NCI-H526 treated with DMSO at 0.1 percent for 48 hours (cell line): ENCODE data around the gene WNK2.

Experiments
- DNase-seq: peaks from one replicate; lab custom pipeline; 2025; lab: John Stamatoyannopoulos, UW

The WNK2 gene

GRCh38 chr9:93255494-93255867 is 71.5 kb downstream of the WNK2 start:
- no peak for DNase-seq

DNA sequence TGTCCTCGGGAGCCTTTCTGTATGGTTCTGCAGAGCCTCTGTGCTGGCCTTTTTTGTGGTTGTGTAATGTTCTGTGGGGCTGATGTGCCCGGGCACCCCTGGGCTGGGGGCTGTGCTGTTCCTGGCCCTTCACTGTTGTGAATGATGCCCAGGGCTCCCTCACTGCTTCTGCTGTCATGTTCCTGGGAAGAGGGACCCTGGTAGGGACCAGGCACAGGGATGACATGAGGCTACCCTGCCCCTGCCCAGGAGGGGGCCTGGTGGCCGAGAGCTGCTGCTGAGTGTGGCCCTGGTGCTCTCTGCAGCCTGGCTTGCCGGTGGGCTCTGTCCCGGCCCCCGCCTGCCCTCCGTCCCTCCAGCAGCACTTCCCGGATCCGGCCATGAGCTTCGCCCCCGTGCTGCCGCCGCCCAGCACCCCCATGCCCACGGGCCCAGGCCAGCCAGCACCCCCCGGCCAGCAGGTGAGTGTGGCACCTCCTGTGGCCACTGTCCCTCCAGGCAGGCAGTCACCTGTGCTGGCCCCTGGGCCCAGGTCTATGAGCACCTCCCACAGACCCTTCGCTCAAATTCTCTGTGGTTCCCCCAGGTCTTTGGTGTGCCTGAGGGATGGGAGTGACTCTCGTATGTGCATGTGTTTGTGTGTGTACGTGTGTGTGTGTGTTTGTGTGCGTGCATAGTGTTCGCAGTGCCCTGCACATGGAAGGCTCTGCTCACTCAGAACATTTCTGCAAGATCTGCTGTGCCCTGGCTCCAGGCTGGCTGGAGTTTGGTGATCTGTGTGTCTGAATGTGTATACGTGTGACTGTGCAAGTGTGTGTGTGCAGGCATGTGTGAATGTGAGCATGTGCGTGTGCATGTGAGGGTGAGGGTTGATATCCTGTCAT is 72.3 kb downstream of the WNK2 start:
- no peak for DNase-seq

DNA sequence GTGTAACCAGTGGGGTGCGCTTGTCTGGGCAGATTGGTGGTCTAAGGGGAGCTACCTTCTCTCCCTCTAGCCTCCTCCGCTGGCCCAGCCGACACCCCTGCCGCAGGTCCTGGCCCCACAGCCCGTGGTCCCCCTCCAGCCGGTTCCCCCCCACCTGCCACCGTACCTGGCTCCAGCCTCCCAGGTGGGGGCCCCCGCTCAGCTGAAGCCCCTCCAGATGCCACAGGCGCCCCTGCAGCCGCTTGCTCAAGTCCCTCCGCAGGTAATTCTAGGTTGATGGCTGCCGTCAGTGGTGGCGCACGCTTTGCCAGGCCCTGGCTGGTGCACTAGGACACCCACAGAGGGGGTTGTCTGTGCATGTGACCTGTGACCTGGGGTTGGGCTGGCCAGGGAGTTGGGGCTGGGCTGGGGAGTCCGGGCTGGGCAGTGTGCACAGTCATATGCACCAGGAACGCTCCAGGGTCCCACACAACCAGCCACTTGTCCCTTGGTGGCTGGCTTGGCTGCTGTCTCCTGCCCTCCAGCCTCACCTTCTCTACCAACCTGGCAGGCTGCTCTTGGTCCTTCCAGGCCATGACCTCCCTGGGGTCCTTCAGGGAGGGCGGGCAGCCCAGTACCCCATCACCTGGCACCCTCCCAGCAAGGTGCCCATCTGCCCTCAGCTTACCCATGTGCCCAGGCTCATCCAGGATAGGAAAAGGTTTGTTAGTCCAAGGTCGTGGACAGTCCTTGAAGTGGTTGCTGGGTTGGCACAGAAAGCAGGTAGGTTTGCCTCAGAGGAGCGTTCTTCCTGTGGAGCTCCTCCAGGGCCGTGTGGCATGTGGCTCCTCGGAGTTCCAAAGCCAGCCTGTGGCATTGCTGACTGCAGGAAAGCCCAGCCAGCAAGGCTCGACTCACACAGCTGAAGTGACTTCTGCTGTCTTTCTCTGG is 73.2 kb downstream of the WNK2 start:
- no peak for DNase-seq

GRCh38 chr9:93257808-93258331 is 73.9 kb downstream of the WNK2 start:
- DNase-seq = no peak

GRCh38 chr9:93258419-93258817 is 74.5 kb downstream of the WNK2 start:
- no peak for DNase-seq

GRCh38 chr9:93258818-93259489 is 75.0 kb downstream of the WNK2 start:
- DNase-seq = no peak

DNA sequence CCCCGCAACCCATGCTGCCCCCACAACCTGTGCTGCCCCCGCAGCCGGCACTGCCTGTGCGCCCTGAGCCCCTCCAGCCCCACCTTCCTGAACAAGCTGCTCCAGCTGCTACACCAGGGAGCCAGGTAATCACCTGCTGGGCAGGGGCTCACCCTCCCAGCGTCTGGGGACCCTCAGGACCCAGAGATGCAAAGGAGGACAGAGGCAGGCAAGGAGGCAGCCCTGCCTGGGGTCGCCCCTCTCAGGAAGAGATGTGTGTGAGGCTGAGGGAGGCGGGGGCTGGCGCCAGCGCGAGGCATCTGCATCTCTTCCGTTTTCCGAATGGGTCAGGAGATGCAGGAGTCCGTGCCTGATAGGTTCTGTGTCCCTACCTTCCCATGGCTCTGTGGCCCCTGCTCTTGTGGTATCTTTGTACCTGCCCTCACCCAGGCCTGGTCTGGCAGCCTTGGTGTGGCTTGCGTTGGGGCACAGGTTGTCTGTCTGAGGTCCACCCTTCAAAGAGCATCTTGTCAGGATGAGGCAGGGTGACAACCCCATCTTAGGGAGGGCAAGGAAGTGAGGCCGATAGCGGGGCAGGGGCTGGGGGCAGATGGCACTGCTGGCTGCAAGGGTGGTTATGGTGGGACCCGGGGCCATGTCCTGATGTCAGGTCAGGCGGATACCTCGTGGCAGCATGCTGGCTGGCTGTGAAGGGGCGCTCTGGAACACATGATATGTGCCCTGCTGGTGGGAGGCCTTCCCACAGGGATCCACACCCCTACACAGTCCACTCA is 75.7 kb downstream of the WNK2 start:
- no peak for DNase-seq

GRCh38 chr9:93260263-93261066 is 76.5 kb downstream of the WNK2 start:
- DNase-seq = no peak

DNA sequence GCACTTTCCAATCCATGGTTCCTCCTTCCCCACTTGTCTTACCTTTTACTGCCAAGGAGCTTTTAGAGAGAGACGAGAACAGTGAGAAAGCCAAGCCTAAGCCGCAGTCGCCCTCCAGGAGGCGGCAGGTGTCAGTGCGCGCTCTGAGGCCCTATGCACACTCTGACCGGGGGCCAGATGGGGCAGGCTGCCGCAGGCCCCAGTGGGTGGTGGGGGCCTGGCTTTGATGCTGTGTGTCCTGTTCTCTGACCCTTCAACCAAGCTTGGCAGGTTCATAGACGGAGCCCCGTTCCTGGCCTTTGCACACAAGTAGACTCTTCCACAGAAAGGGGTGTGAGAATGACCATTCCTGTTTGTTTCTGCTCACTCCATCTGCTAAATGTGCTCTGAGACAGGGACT is 77.3 kb downstream of the WNK2 start:
- DNase-seq = no peak

DNA sequence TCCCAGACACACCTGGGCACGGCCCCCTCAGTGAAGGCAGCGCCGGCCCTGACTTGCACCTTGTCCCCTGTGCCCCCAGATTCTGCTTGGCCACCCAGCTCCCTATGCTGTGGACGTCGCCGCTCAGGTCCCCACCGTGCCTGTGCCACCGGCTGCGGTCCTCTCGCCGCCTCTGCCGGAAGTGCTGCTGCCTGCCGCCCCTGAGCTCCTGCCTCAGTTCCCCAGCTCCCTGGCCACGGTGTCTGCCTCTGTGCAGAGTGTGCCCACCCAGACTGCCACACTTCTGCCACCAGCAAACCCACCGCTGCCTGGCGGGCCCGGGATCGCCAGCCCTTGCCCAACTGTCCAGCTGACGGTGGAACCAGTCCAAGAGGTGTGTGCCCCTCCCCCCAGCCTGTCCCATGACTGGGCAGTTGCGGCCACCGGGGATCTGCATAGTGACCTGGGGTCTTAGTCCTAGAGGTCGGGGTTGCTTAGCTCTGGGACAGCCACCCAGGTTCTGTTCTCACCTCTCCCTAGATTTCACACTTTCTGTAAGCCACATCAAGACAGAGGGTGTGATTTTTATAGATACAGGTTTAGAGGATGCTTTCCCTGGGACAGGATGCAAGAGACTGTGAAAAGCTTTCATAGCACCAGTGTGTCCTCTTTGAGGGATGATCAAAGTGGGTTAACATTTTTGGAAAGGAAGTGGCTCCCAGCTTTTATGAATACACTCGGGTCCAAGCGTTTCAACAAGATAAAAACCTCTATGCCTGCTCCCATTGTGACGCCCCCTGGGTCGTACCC is 78.0 kb downstream of the WNK2 start:
- DNase-seq = no peak

DNA sequence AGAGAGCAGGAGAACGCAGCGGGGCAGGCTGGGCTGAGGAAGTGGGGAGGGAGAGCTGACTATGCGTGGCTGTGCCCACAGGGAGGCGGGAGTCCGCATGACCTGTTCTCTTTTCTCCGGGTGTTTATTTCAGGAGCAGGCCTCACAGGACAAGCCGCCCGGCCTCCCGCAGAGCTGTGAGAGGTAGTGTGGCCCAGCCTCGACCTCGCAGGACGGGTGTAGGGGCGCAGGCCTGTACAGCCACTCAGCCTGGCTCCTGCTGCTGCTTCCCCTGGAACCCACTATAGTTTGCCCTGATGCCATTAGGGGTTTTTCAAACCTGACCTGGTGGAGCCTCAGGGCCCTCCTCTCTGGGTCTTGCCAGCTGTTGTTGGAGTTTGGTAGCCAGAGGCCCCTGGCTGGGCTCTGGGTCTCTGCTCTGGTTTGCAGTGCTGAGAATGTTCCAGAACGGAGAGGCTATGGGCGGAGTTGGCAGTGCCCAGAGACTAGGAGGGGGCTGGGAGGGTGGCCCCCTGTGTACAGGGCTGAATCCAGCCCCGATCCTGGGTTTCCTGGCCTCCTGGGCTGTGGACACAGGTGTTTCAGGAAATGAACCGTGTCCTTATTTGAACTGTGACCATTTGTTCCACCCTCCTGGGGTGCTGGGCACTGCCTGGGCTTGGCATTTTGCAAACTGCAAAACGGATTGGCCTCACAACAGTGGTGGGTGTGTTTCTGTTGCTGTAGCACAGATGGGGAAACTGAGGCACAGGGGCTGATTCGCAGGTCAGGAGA is 78.8 kb downstream of the WNK2 start:
- no peak for DNase-seq

DNA sequence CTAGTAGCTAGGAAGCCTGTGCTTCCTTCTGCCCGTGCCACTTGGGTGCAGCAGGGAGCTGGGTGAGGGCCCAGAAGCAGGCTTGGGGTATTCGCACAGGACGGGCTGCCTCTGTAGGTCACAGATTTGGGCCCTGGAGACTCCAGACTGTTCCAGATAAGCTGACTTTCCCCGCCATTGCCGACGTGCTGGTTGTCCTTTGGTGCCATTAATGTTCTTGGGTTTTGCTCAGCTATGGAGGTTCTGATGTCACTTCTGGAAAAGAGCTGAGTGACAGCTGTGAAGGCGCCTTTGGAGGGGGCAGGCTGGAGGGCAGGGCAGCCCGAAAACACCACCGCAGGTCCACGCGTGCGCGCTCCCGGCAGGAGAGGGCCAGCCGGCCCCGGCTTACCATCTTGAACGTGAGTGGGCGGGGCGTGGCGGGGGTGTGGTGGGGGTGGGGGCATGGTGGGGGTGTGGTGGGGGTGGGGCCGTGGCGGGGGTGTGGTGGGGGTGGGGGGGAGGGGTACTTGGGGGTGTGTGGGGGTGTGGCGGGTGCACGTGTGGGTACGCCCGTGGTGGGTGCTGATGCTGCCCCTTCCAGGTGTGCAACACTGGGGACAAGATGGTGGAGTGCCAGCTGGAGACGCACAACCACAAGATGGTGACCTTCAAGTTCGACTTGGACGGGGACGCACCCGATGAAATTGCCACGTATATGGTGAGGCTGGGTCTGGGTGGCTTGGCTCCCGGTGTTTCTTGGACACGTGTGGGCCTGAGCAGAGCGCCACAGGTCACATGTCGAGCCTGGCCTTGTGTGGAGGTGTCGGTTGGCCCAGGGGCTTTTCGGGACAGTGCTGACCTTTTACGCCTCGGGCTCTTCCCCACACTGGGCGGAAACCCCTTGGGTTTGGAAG is 79.6 kb downstream of the WNK2 start:
- no peak for DNase-seq

- DNase-seq = no peak
These were observed 80.6 kb downstream of the WNK2 start for GRCh38 chr9:93264338-93265125.

GRCh38 chr9:93265301-93265971 is 81.5 kb downstream of the WNK2 start:
- DNase-seq = no peak

DNA sequence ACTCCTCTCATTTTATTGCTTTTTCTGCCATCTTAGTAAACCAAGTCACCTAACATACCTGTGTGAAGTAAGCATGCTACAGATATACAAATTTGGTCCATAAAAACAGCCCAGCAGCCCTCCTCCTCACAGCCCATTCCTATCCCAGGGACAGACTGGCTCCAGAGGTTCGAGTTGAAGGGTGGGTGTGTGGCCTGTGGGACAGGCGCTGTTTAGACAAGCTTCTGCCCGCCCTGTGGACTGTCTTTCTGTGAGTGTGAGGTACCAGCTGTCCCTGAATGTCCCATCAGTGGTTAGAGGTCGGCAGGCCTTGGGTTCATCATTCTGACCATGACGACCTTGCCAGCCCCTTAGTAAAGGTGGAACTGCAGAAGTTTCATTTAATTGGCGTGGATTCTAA is 82.0 kb downstream of the WNK2 start:
- DNase-seq = no peak

GRCh38 chr9:93266521-93267001 is 82.6 kb downstream of the WNK2 start:
- no peak for DNase-seq
